Measurements from ENCODE around the gene ELF1.

DNA sequence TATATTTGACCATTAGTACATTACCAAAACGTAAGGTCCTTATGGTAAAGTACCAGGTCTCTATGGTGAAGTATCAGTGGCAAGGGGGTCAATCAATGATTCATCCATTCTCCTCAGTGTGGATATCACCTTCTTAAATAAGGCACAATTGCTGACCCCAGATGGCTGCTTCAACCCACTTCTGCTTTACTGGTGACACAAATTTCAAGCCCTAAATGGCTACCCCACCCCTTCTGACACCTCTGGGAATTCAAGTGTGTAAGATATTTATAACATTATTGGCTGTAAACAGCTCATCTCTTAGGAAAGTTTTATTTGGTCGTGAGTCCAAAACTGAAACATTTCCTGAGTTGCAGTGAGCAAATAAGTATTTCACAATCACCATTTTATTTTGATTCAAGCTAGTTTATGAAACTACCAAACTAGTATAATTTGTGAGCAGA, 34.3 kb upstream of the ELF1 start:
- TF ChIP-seq GABPA (IDR thresholded peaks at IDR 0.05; ENCODE audit: borderline replicate concordance, insufficient read depth, low read length): no peak
- TF ChIP-seq EZH2 (IDR thresholded peaks at IDR 0.05; ENCODE audit: low read depth, low read length, severe bottlenecking): no peak
